ENCODE measurements around the gene PARD3B. TPM values are rescaled to one million over a fixed set of nuclear protein-coding genes. Genes with fewer than 3 reads are reported as not detected.

The PARD3B gene
- total and polyA plus RNA-seq, 8 donors = 1.8 to 42.6 (median 15.1) TPM

- 24 to 63% (median 41%) methylated on average over 1 of the region's 1 CpG for WGBS, 5 donors
- H3K4me1 ChIP-seq = peaks cover 0 to 20% (median 1%) of the 10 kb centered on the region in 4 donors
- DNase-seq = no peak
- H3K27me3 ChIP-seq = no peaks in the 10 kb centered on the region
- peaks cover 0 to 1% (median 0%) of the 10 kb centered on the region in 4 donors for H3K9me3 ChIP-seq
- H3K36me3 ChIP-seq = no peaks in the 10 kb centered on the region
- H3K27ac ChIP-seq = no peak overlapping the region
- intact Hi-C loops (cut with DNase I; ENCODE audit: low total_unique reads) = no loop called here
- TF ChIP-seq POLR2A (IDR thresholded peaks at IDR 0.05) (no peak), POLR2AphosphoS5 (IDR thresholded peaks at IDR 0.05) (no peak), CTCF (IDR thresholded peaks at IDR 0.05) (no peak), EP300 (IDR thresholded peaks at IDR 0.05) (no peak)
- H3K4me3 ChIP-seq = no peak overlapping the region
Measured at GRCh38 chr2:204770735-204771134, 225.5 kb downstream of the PARD3B start.

- Histone ChIP-seq H3K36me3 (no peaks in the 10 kb centered on the region), H3K27me3 (no peaks in the 10 kb centered on the region), H3K27ac (no peak overlapping the region), H3K4me1 (peaks cover 0 to 30% (median 6%) of the 10 kb centered on the region in 4 donors), H3K9me3 (no peaks in the 10 kb centered on the region), H3K4me3 (no peak overlapping the region)
- TF ChIP-seq EP300 (IDR thresholded peaks at IDR 0.05) = no peak
- TF ChIP-seq POLR2A (IDR thresholded peaks at IDR 0.05) = no peak
- no peak for TF ChIP-seq POLR2AphosphoS5 (IDR thresholded peaks at IDR 0.05)
- TF ChIP-seq CTCF (IDR thresholded peaks at IDR 0.05) = no peak
- DNase-seq = no peak
- intact Hi-C loops (cut with DNase I; ENCODE audit: low total_unique reads) = no loop called here
Measured at GRCh38 chr2:204771721-204772120, 226.4 kb downstream of the PARD3B start.

DNA sequence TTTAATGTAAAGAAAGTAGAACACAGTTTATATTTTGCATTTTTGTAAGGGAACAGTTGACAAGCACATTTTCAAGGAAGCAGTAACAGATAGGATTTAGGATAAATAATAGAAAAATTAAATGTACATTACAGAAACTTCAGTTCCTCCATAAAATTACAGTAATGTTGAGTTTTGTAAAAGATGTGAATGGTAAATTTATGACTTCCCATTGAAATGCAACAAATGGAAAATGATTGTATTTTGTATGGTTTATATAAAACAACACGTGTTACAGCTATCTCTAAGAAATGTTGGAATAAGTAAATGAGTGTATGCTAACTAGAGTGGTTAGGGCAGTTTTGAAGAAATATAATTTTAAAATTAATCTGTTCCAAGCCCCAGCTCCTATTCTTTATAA, 227.3 kb downstream of the PARD3B start:
- Histone ChIP-seq H3K27me3 (no peaks in the 10 kb centered on the region), H3K4me3 (no peak overlapping the region), H3K36me3 (no peaks in the 10 kb centered on the region), H3K4me1 (peaks cover 0 to 35% (median 8%) of the 10 kb centered on the region in 4 donors), H3K27ac (no peak overlapping the region), H3K9me3 (no peaks in the 10 kb centered on the region)
- TF ChIP-seq POLR2AphosphoS5 (IDR thresholded peaks at IDR 0.05) (no peak), EP300 (IDR thresholded peaks at IDR 0.05) (no peak), CTCF (IDR thresholded peaks at IDR 0.05) (no peak), POLR2A (IDR thresholded peaks at IDR 0.05) (no peak)
- WGBS, 5 donors = 66 to 75% (median 72%) methylated on average over 1 of the region's 1 CpG
- DNase-seq = no peak
- intact Hi-C loops (cut with DNase I; ENCODE audit: low total_unique reads) = no loop called here

DNA sequence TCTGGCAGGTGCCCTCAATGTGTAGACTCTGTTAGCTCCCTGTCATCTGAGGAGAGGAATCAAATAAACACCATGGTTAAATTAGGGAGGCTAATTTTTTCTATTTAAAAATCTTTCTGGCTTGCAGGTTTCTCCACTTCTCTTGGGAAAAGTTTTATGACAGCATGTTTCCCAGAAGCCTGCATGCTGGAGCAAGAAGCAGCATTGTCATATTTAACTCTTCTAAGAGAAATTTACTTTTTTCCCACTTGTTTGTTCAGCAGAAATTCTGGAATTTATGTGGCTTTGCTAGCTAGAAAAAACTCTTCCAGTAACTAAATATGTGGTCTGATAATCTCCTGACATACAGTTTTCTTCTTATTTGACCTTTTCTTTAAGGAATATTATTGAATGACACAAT, 230.5 kb downstream of the PARD3B start:
- no peak overlapping the region for H3K4me3 ChIP-seq
- H3K9me3 ChIP-seq = no peaks in the 10 kb centered on the region
- peak in 1 of 2 donors; percentile 26 for DNase-seq
- H3K4me1 ChIP-seq = peaks cover 0 to 32% (median 8%) of the 10 kb centered on the region in 4 donors
- intact Hi-C loops (cut with DNase I; ENCODE audit: low total_unique reads) = no loop called here
- no peak overlapping the region for H3K27ac ChIP-seq
- no peaks in the 10 kb centered on the region for H3K36me3 ChIP-seq
- no peaks in the 10 kb centered on the region for H3K27me3 ChIP-seq
- no peak for TF ChIP-seq CTCF (IDR thresholded peaks at IDR 0.05)
- no peak for TF ChIP-seq EP300 (IDR thresholded peaks at IDR 0.05)
- no peak for TF ChIP-seq POLR2A (IDR thresholded peaks at IDR 0.05)
- TF ChIP-seq POLR2AphosphoS5 (IDR thresholded peaks at IDR 0.05) = no peak

Data from stomach (tissue), 9 donors.